ENCODE data around the gene TTC12. TPM values are rescaled to one million over a fixed set of nuclear protein-coding genes. Genes with fewer than 3 reads are reported as not detected.

Gene TTC12
- total RNA-seq, 1 donor from 2014 or later, result 49.1 TPM

DNA sequence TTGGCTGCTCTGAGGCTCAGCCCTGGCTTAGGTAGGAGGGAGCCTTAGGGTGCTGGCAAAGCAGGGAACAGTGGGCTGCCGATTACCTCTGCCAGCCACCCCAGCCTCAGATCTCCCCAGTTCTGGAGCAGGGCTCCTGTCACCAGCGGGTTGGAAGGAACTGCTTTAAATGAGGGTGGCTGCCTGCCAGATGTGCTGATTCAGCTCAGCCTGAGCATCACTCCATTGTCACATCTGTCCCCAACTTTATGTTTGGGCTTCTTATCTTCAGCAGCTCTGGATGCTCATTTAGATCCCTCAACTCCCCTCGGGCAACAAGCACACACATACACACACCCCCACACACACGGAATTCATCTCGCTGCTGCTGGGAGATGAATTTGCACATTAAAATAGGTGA lies 56.3 kb downstream of the TTC12 start:
- H3K9me3 Mint-ChIP-seq, result no peaks in the 10 kb centered on the region
- peaks cover 11% of the 10 kb centered on the region for H3K4me1 Mint-ChIP-seq
- H3K4me3 Mint-ChIP-seq, result no peak overlapping the region
- peaks cover 15% of the 10 kb centered on the region for H3K36me3 Mint-ChIP-seq
- no peak overlapping the region for H3K27ac Mint-ChIP-seq
- H3K27me3 Mint-ChIP-seq (ENCODE audit: low read depth), result no peaks in the 10 kb centered on the region
- no peak for DNase-seq (ENCODE audit: low spot score in 2 of 2, unreplicated experiment in 2 of 2)
- TF ChIP-seq, protein P1, sequence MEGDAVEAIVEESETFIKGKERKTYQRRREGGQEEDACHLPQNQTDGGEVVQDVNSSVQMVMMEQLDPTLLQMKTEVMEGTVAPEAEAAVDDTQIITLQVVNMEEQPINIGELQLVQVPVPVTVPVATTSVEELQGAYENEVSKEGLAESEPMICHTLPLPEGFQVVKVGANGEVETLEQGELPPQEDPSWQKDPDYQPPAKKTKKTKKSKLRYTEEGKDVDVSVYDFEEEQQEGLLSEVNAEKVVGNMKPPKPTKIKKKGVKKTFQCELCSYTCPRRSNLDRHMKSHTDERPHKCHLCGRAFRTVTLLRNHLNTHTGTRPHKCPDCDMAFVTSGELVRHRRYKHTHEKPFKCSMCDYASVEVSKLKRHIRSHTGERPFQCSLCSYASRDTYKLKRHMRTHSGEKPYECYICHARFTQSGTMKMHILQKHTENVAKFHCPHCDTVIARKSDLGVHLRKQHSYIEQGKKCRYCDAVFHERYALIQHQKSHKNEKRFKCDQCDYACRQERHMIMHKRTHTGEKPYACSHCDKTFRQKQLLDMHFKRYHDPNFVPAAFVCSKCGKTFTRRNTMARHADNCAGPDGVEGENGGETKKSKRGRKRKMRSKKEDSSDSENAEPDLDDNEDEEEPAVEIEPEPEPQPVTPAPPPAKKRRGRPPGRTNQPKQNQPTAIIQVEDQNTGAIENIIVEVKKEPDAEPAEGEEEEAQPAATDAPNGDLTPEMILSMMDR (IDR thresholded peaks at IDR 0.05; ENCODE audit: unreplicated experiment), result no peak

DNA sequence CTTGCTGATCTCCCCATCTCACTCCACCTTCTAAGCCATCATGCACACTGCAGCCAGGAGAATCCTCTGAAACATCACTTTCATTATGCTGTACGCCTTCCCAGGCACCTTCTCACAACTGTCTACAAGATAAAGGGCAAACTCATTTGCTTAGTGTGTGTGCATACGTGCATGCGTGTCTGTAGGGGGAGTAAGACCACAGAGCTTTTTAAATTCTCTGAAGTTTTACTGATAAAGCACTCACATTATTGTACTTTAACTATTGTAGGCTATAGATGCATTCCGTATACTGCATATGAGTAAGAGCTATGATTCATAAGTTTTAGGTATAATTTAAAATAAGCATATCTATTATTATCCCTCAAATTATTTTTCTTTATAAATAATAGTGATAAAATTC lies 57.9 kb downstream of the TTC12 start:
- Mint-ChIP-seq H3K27ac (no peak overlapping the region), H3K36me3 (peaks cover 9% of the 10 kb centered on the region), H3K4me3 (no peak overlapping the region), H3K9me3 (no peaks in the 10 kb centered on the region), H3K27me3 (ENCODE audit: low read depth) (no peaks in the 10 kb centered on the region), H3K4me1 (peaks cover 20% of the 10 kb centered on the region)
- TF ChIP-seq, protein P1 (IDR thresholded peaks at IDR 0.05; ENCODE audit: unreplicated experiment), result peak; percentile 29
- DNase-seq (ENCODE audit: low spot score in 2 of 2, unreplicated experiment in 2 of 2), result no peak

DNA sequence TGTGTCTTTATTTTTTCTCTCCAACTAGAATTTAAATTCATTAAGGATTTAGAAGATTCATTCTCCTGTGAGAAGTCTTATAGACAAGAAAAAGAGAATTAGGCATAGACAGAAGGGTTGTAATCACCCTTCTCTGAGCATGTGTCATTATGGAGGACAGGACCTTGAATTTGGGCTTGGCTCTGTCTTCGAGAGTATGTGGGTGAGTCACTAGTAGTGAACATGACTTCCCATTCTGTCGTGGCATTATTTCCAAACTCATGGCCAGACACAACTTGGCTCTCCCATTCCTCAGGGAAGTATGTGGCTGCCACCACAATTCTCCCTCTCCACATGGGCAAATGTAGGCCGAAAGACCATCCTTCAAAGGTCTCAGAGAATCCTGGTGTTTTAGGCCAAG lies 58.9 kb downstream of the TTC12 start:
- TF ChIP-seq, protein P1 (IDR thresholded peaks at IDR 0.05; ENCODE audit: unreplicated experiment), result no peak
- DNase-seq (ENCODE audit: low spot score in 2 of 2, unreplicated experiment in 2 of 2), result no peak
- Mint-ChIP-seq H3K27me3 (ENCODE audit: low read depth) (no peaks in the 10 kb centered on the region), H3K9me3 (no peaks in the 10 kb centered on the region), H3K4me1 (peaks cover 30% of the 10 kb centered on the region), H3K27ac (no peak overlapping the region), H3K36me3 (peaks cover 5% of the 10 kb centered on the region), H3K4me3 (no peak overlapping the region)

DNA sequence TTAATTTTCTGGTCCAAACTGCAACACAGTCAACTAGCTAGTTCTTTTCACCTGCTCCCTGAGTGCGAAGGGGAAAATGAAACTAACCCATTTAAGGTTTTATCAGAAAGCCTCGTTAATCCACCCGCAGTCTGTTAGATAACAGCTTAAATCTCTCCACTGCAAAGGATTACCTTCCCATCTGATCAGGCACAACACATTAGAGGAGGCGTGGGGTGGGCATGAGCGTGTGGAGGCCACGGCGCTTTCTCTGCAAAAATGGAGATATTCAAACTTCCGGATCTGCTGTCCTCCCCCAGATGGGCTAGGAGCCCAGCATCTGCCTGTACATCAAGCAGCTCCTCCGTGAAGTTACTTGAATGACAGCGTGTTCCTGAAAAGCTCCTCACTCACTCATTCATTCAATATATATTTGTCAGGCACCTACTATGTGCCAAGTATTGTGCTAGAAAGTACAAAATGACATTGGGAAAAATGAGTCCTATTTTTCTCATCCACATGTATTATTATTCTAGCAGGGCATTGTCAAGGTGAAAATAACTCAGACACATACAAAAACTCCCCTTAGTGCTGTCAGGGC lies 59.7 kb downstream of the TTC12 start:
- Mint-ChIP-seq H3K27me3 (ENCODE audit: low read depth) (no peaks in the 10 kb centered on the region), H3K4me1 (peaks cover 30% of the 10 kb centered on the region)
- DNase-seq (ENCODE audit: low spot score in 2 of 2, unreplicated experiment in 2 of 2), result no peak

DNA sequence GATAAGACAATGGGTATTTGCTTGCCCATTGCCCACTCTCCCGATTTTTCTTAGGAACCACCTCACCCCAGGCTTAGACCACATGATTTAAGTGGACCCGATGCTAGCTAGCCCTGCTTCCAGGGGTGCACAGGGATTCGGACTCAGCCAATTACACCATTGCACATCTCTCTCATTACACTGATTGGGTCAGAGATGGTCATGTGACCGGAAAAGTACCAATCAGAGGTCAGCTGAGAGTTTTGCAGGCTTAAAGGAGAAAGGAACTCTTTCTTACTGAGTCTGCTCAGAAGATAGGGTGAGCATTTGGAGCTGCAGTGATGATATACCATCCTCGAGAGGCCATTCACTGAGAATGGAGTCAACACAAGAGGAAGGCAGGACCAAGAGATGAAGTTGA lies 61.0 kb downstream of the TTC12 start:
- no peak for DNase-seq (ENCODE audit: low spot score in 2 of 2, unreplicated experiment in 2 of 2)
- Mint-ChIP-seq H3K9me3 (peaks cover 7% of the 10 kb centered on the region), H3K36me3 (no peaks in the 10 kb centered on the region), H3K4me1 (peaks cover 30% of the 10 kb centered on the region), H3K27me3 (ENCODE audit: low read depth) (no peaks in the 10 kb centered on the region), H3K4me3 (no peak overlapping the region), H3K27ac (peak overlapping the region; percentile 17)
- TF ChIP-seq, protein P1 (IDR thresholded peaks at IDR 0.05; ENCODE audit: unreplicated experiment), result no peak

More for the DNA sequence above, 59.7 kb downstream of the TTC12 start:
- H3K27ac Mint-ChIP-seq, result peak overlapping the region; percentile 63
- TF ChIP-seq, protein P1 (IDR thresholded peaks at IDR 0.05; ENCODE audit: unreplicated experiment), result no peak
- no peaks in the 10 kb centered on the region for H3K9me3 Mint-ChIP-seq
- no peak overlapping the region for H3K4me3 Mint-ChIP-seq
- no peaks in the 10 kb centered on the region for H3K36me3 Mint-ChIP-seq

DNA sequence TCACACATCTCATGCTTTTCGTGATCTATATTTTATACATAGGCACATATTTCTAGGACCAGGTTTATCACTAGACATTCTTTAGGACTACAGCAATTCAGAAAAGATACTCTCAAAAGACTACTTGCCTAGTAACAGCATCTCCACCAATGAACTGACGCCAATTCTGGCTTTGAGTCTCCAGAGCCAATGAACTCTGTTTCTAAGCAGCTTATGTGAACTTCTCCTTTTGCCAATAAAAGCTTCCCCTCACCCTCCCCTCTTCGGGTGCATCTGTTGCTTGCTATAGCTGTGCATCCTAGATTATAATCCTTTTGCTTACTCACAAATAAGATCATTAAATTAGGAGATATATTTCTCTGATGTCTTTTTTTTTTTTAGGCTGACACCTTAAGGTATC lies 61.8 kb downstream of the TTC12 start:
- no peak for DNase-seq (ENCODE audit: low spot score in 2 of 2, unreplicated experiment in 2 of 2)
- H3K27ac Mint-ChIP-seq, result peak overlapping the region; percentile 17
- TF ChIP-seq, protein P1 (IDR thresholded peaks at IDR 0.05; ENCODE audit: unreplicated experiment), result no peak
- peaks cover 8% of the 10 kb centered on the region for H3K9me3 Mint-ChIP-seq
- no peaks in the 10 kb centered on the region for H3K27me3 Mint-ChIP-seq (ENCODE audit: low read depth)
- no peak overlapping the region for H3K4me3 Mint-ChIP-seq
- no peaks in the 10 kb centered on the region for H3K36me3 Mint-ChIP-seq
- H3K4me1 Mint-ChIP-seq, result peaks cover 30% of the 10 kb centered on the region
